Fibroblast of lung (primary cell): ENCODE data around the gene LIMK1. TPM values are rescaled to one million over a fixed set of nuclear protein-coding genes. Genes with fewer than 3 reads are reported as not detected.

ENCODE experiments used
- DNase-seq, 2 donors: peaks; one replicate each; pipeline versions ENCODE4 v3.0.0 to v3.0.0-alpha.2; 2010; ENCODE audit warnings: low read depth in 2 of 2
- H2AFZ ChIP-seq: 2 replicates; pipeline ENCODE4 v1.5.1; 2012; ENCODE audit warnings: low read length, control low read depth, inconsistent platforms
- H3K27ac ChIP-seq: 2 replicates; pipeline ENCODE4 v1.5.1; 2011; ENCODE audit warnings: low read length, control low read depth; ENCODE audit not compliant: insufficient read depth
- H3K27me3 ChIP-seq: 2 replicates; pipeline ENCODE4 v1.5.1; 2011; ENCODE audit warnings: mild to moderate bottlenecking, low read length; ENCODE audit not compliant: control insufficient read depth, insufficient read depth
- H3K36me3 ChIP-seq: 2 replicates; pipeline ENCODE4 v1.5.1; 2011; ENCODE audit warnings: low read length; ENCODE audit not compliant: control insufficient read depth, insufficient read depth
- H3K4me1 ChIP-seq: 2 replicates; pipeline ENCODE4 v1.5.1; 2011; ENCODE audit warnings: low read length; ENCODE audit not compliant: control insufficient read depth, insufficient read depth; ENCODE audit errors: extremely low read depth
- H3K4me2 ChIP-seq: 2 replicates; pipeline ENCODE4 v1.5.1; 2011; ENCODE audit warnings: low read length, control low read depth; ENCODE audit not compliant: insufficient read depth; ENCODE audit errors: extremely low read depth
- H3K4me3 ChIP-seq, 4 experiments: fragments of 200-600 bp in 1 of 4; sonication (generic) in 1 of 4; replicated peaks in 1 of 4; 2 replicates each; pipeline ENCODE4 v1.5.1; 2011 to 2016; ENCODE audit warnings: low read length in 4 of 4, low read depth in 3 of 4, mild to moderate bottlenecking in 3 of 4, control low read depth in 2 of 4, inconsistent platforms in 1 of 4, mixed read lengths in 1 of 4; ENCODE audit not compliant: insufficient read depth in 1 of 4; ENCODE audit errors: control extremely low read depth in 1 of 4
- H3K79me2 ChIP-seq: 2 replicates; pipeline ENCODE4 v1.5.1; 2012; ENCODE audit warnings: mild to moderate bottlenecking, low read length, inconsistent platforms; ENCODE audit not compliant: control insufficient read depth, insufficient read depth
- H3K9ac ChIP-seq: 2 replicates; pipeline ENCODE4 v1.5.1; 2011; ENCODE audit warnings: mild to moderate bottlenecking, low read length, control low read depth; ENCODE audit not compliant: insufficient read depth
- H3K9me3 ChIP-seq: 2 replicates; pipeline ENCODE4 v1.5.1; 2012; ENCODE audit warnings: low read depth, low read length; ENCODE audit not compliant: control insufficient read depth, insufficient read depth
- H4K20me1 ChIP-seq: 2 replicates; pipeline ENCODE4 v1.5.1; 2011; ENCODE audit warnings: low read length; ENCODE audit not compliant: control insufficient read depth, insufficient read depth; ENCODE audit errors: extremely low read depth
- CTCF ChIP-seq, 2 donors: IDR thresholded peaks in 1 of 2; conservative IDR thresholded peaks in 1 of 2; 1 replicate in 1 of 2; 2 replicates in 1 of 2; pipeline ENCODE4 v1.5.1; 2011 to 2012; ENCODE audit warnings: low read length in 2 of 2, control low read depth in 1 of 2, inconsistent platforms in 1 of 2, low read depth in 1 of 2, mild to moderate bottlenecking in 1 of 2
- EZH2 ChIP-seq: IDR thresholded peaks from 2 replicates; pipeline ENCODE4 v1.5.1; 2012; ENCODE audit warnings: low read length, control low read depth, mild to moderate bottlenecking; ENCODE audit errors: missing control alignments
- polyA minus RNA-seq: library from RNA; depleted of rRNA, polyadenylated mRNA; stranded (reverse); fragments of >200 nt; gene quantifications from 2 replicates; pipeline ENCODE4 v1.2.3, GENCODE V29; 2011; ENCODE audit warnings: low replicate concordance
- polyA plus RNA-seq, 2 donors: library from polyadenylated mRNA; depleted of rRNA in 1 of 2; stranded (reverse) in 1 of 2; unstranded in 1 of 2; fragments of >200 nt; gene quantifications; 2 replicates each; pipeline ENCODE4 v1.2.1, GENCODE V29; 2011 to 2012; ENCODE audit warnings: missing spikeins in 1 of 2
- total RNA-seq: library from RNA; depleted of rRNA; stranded (reverse); fragments of >200 nt; gene quantifications from 2 replicates; pipeline ENCODE4 v1.2.1, GENCODE V29; 2014

LIMK1 gene
- total RNA-seq = 14.9 and 22.5 TPM in 2 replicates
- 22.5 and 40.2 TPM in 2 replicates for polyA plus RNA-seq
- polyA plus RNA-seq (2012) = 31.6 and 53.2 TPM in 2 replicates
- 400 and 624 TPM in 2 replicates for polyA minus RNA-seq

GRCh38 chr7:74083117-74083876 is at the start of gene LIMK1:
Gene LIMK1, plus strand, starts transcription at chr7:74083804. Its CDS starts 187 bp downstream, at chr7:74083991.
- Histone ChIP-seq H3K9me3 (no peaks in the 10 kb centered on the region), H3K27me3 (no peaks in the 10 kb centered on the region), H3K79me2 (no peaks in the 10 kb centered on the region), H4K20me1 (no peaks in the 10 kb centered on the region), H3K4me3 (peak within 1 kb of the TSS; percentile 19 to 75 (median 47)), H3K27ac (peak within 1 kb of the TSS; percentile 58), H3K4me1 (peaks cover 13% of the 10 kb centered on the region), H3K36me3 (peaks cover 3% of the 10 kb centered on the region), H3K4me2 (peak within 1 kb of the TSS; percentile 56), H2AFZ (peak within 1 kb of the TSS; percentile 30), H3K9ac (peak within 1 kb of the TSS; percentile 74)
- peak; percentile 73 to 86 for DNase-seq
- TF ChIP-seq CTCF (conservative IDR thresholded peaks at IDR 0.05 in 1 of 2, IDR thresholded peaks at IDR 0.05 in 1 of 2; ENCODE audit: low read depth in 1 of 2, low read length in 2 of 2) (no peak), EZH2 (no peak)

GRCh38 chr7:74037609-74038008 is 46.0 kb upstream of the LIMK1 start:
- Histone ChIP-seq H3K27me3 (no peaks in the 10 kb centered on the region), H3K4me3 (no peak overlapping the region), H3K9ac (no peak overlapping the region), H3K27ac (no peak overlapping the region), H4K20me1 (no peaks in the 10 kb centered on the region), H3K4me2 (no peak overlapping the region), H2AFZ (no peak overlapping the region), H3K4me1 (peaks cover 11% of the 10 kb centered on the region), H3K79me2 (no peaks in the 10 kb centered on the region), H3K36me3 (no peaks in the 10 kb centered on the region), H3K9me3 (no peaks in the 10 kb centered on the region)
- TF ChIP-seq EZH2 = no peak
- TF ChIP-seq CTCF (conservative IDR thresholded peaks at IDR 0.05 in 1 of 2, IDR thresholded peaks at IDR 0.05 in 1 of 2; ENCODE audit: low read depth in 1 of 2, low read length in 2 of 2) = no peak
- no peak for DNase-seq

- Histone ChIP-seq H4K20me1 (no peaks in the 10 kb centered on the region), H3K36me3 (no peaks in the 10 kb centered on the region), H3K4me2 (no peak overlapping the region), H3K27me3 (no peaks in the 10 kb centered on the region), H3K4me1 (peaks cover 6% of the 10 kb centered on the region), H3K9me3 (no peaks in the 10 kb centered on the region), H3K9ac (no peak overlapping the region), H3K27ac (no peak overlapping the region), H2AFZ (no peak overlapping the region), H3K4me3 (no peak overlapping the region), H3K79me2 (no peaks in the 10 kb centered on the region)
- TF ChIP-seq EZH2 (no peak), CTCF (conservative IDR thresholded peaks at IDR 0.05 in 1 of 2, IDR thresholded peaks at IDR 0.05 in 1 of 2; ENCODE audit: low read depth in 1 of 2, low read length in 2 of 2) (no peak)
- no peak for DNase-seq
Measured at GRCh38 chr7:74038194-74038961, 45.2 kb upstream of the LIMK1 start.
